K562 (cell line): ENCODE measurements around the gene ALKBH2. TPM values are rescaled to one million over a fixed set of nuclear protein-coding genes. Genes with fewer than 3 reads are reported as not detected.

Experiments
- BRD4 ChIP-seq: fragments of 200-600 bp; sonication (generic); IDR thresholded peaks from 2 replicates; pipeline ENCODE4 v1.6.1; 2017; ENCODE audit warnings: inconsistent platforms
- CAMTA2 ChIP-seq: fragments of 250-450 bp; sonication (Bioruptor Pico); conservative IDR thresholded peaks from 2 replicates; pipeline ENCODE4 v1.5.1; 2022
- CHD2 ChIP-seq: IDR thresholded peaks from 2 replicates; pipeline ENCODE4 v1.6.1; 2011; ENCODE audit warnings: low read depth, low read length
- CSDE1 ChIP-seq, 2 experiments: fragments of 450-650 bp; IDR thresholded peaks; 2 replicates each; pipeline ENCODE4 v1.6.1; 2016; ENCODE audit warnings: mild to moderate bottlenecking in 1 of 2
- GATAD2A ChIP-seq: fragments of 450-650 bp; IDR thresholded peaks from 2 replicates; pipeline ENCODE4 v1.6.1; 2017
- JUNB ChIP-seq: fragments of 450-650 bp; formaldehyde crosslinking; conservative IDR thresholded peaks from 2 replicates; pipeline ENCODE4 v1.4.0; 2020; ENCODE audit warnings: mild to moderate bottlenecking
- KLF1 ChIP-seq: fragments of 450-650 bp; IDR thresholded peaks from 2 replicates; pipeline ENCODE4 v1.6.1; 2016; ENCODE audit warnings: missing genetic modification characterization, missing compliant biosample characterization
- MCM2 ChIP-seq: fragments of 450-650 bp; IDR thresholded peaks from 2 replicates; pipeline ENCODE4 v1.6.1; 2017; ENCODE audit warnings: low read depth, mild to moderate bottlenecking
- MECOM ChIP-seq: fragments of 250-450 bp; sonication (Bioruptor Pico); IDR thresholded peaks from 2 replicates; pipeline ENCODE4 v1.8.0; 2022; ENCODE audit warnings: inconsistent platforms
- NFYB ChIP-seq: IDR thresholded peaks from 2 replicates; pipeline ENCODE4 v1.6.1; 2011; ENCODE audit warnings: mild to moderate bottlenecking, moderate library complexity; ENCODE audit not compliant: insufficient read length; ENCODE audit errors: extremely low read depth
- SMARCA4 ChIP-seq: fragments of 450-650 bp; IDR thresholded peaks from 2 replicates; pipeline ENCODE4 v1.6.1; 2016
- SP2 ChIP-seq: IDR thresholded peaks from 2 replicates; pipeline ENCODE4 v1.6.1; 2011; ENCODE audit warnings: mild to moderate bottlenecking, low read depth, low read length, moderate library complexity; ENCODE audit not compliant: poor library complexity, severe bottlenecking; ENCODE audit errors: extremely low read depth
- ZBTB7A ChIP-seq: IDR thresholded peaks from 2 replicates; pipeline ENCODE4 v1.6.1; 2011; ENCODE audit warnings: low read depth, mild to moderate bottlenecking, low read length, moderate library complexity, borderline replicate concordance; ENCODE audit not compliant: control insufficient read depth
- ZNF347 ChIP-seq: fragments of 450-650 bp; formaldehyde crosslinking; IDR thresholded peaks from 2 replicates; pipeline ENCODE4 v1.4.0; 2020; ENCODE audit warnings: low read depth, mild to moderate bottlenecking, moderate library complexity
- ZNF41 ChIP-seq: fragments of 250-450 bp; sonication (Bioruptor Pico); conservative IDR thresholded peaks from 2 replicates; pipeline ENCODE4 v1.4.0; 2020; ENCODE audit warnings: mild to moderate bottlenecking
- ZNF431 ChIP-seq: sonication (generic); formaldehyde crosslinking; IDR thresholded peaks from 2 replicates; pipeline ENCODE4 v1.8.0; 2022; ENCODE audit warnings: mild to moderate bottlenecking, missing genetic modification reagents
- ZNF57 ChIP-seq: fragments of 450-650 bp; formaldehyde crosslinking; IDR thresholded peaks from 2 replicates; pipeline ENCODE4 v1.4.0; 2020; ENCODE audit warnings: mild to moderate bottlenecking, moderate library complexity
- ZNF668 ChIP-seq: fragments of 250-450 bp; sonication (Bioruptor Pico); IDR thresholded peaks from 2 replicates; pipeline ENCODE4 v1.8.0; 2022; ENCODE audit warnings: mild to moderate bottlenecking, inconsistent platforms
- ZNF764 ChIP-seq: fragments of 250-450 bp; sonication (Bioruptor Pico); IDR thresholded peaks from 2 replicates; pipeline ENCODE4 v1.4.0; 2020; ENCODE audit warnings: low read depth, mild to moderate bottlenecking, moderate library complexity
- polyA plus RNA-seq, 8 experiments: library from polyadenylated mRNA; depleted of rRNA in 4 of 8; stranded (reverse) in 5 of 8; unstranded in 3 of 8; fragments of >200 nt; fragmentation: Nextera tagmentation in 2 of 8; fragmentation: Illumina TruSeq in 1 of 8; extraction: Ambion mirVana in 2 of 8; extraction: Trizol in 1 of 8; gene quantifications; 2 replicates each; pipeline versions ENCODE4 v1.2.1 to v1.2.3, GENCODE V29; 2011 to 2014; ENCODE audit warnings: inconsistent platforms in 1 of 8, missing spikeins in 1 of 8
- total RNA-seq, 7 experiments: library from RNA; depleted of rRNA in 6 of 7; stranded (reverse); fragments of >200 nt in 6 of 7; fragmentation: Illumina TruSeq in 2 of 7; extraction: Trizol in 2 of 7; gene quantifications; 2 replicates each; pipeline versions ENCODE4 v1.2.1 to v1.2.3, GENCODE V29; 2011 to 2021; ENCODE audit warnings: low replicate concordance in 1 of 7
- TF ChIP-seq, protein P1 (sequence below): fragments of 250-450 bp; sonication (Bioruptor Pico); IDR thresholded peaks from 2 replicates; pipeline ENCODE4 v1.4.0; 2020; ENCODE audit warnings: mild to moderate bottlenecking, moderate library complexity, borderline replicate concordance
- TF ChIP-seq, protein P2 (sequence below): sonication (generic); formaldehyde crosslinking; IDR thresholded peaks from 2 replicates; pipeline ENCODE4 v1.8.1; 2023; ENCODE audit warnings: mild to moderate bottlenecking, missing genetic modification reagents
- TF ChIP-seq, protein P3 (sequence below): fragments of 450-650 bp; formaldehyde crosslinking; IDR thresholded peaks from 2 replicates; pipeline ENCODE4 v1.4.0; 2022; ENCODE audit warnings: mild to moderate bottlenecking, moderate library complexity
- TF ChIP-seq, protein P4 (sequence below): fragments of 450-650 bp; IDR thresholded peaks from 2 replicates; pipeline ENCODE4 v1.6.1; 2016; ENCODE audit warnings: antibody characterized with exemption

ALKBH2 gene
- total and polyA plus RNA-seq, 9 of the 15 experiments (the other 6 are each of a cell fraction or from before 2014, with no cell fraction given) = 5.9 to 56.1 (median 41.9) TPM

DNA sequence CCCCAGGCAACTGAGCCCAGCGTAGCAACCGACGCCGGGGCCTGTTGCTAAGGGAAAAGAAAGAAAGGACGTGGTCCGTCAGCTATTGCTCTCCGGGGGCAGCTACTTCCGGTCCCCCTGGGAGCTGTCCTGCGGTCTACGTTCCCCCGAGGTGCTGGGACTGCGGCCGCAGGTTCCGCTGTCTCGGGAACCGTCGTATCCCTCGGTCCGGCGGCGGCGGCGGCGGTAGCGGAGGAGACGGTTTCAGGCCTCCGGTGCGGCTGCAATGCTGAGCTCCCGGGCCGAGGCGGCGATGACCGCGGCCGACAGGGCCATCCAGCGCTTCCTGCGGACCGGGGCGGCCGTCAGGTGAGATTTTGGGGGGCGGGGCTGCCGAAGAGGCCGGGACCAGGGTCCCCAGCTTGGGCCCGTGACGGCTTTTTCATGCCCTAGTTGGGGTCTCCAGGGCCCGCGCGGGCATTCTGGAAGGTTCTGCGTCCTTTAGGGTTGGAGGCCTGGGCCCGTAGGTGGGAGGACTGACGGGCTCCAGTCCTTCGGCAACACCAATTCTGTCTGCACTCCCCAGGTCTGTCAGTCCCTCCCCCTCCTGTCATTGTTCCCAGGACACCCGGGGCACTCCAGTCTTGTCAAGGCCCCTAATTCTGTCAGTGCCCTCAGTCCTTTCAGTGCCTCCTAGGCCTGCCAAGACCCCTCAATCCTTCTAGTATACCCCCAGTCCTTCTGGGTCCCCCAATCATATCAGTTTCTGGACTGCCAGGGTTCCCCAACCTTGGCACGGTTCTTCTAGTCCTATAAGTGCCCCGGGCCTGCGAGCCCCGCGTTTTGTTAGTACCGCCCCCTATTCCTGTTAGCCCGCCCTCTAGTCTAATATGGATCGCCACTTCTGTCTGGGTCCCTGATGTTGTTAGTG is 40.6 kb downstream of the ALKBH2 start, which contains the start of gene USP30 (continued):
- TF ChIP-seq, protein P1, sequence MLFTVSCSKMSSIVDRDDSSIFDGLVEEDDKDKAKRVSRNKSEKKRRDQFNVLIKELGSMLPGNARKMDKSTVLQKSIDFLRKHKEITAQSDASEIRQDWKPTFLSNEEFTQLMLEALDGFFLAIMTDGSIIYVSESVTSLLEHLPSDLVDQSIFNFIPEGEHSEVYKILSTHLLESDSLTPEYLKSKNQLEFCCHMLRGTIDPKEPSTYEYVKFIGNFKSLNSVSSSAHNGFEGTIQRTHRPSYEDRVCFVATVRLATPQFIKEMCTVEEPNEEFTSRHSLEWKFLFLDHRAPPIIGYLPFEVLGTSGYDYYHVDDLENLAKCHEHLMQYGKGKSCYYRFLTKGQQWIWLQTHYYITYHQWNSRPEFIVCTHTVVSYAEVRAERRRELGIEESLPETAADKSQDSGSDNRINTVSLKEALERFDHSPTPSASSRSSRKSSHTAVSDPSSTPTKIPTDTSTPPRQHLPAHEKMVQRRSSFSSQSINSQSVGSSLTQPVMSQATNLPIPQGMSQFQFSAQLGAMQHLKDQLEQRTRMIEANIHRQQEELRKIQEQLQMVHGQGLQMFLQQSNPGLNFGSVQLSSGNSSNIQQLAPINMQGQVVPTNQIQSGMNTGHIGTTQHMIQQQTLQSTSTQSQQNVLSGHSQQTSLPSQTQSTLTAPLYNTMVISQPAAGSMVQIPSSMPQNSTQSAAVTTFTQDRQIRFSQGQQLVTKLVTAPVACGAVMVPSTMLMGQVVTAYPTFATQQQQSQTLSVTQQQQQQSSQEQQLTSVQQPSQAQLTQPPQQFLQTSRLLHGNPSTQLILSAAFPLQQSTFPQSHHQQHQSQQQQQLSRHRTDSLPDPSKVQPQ = no peak
- TF ChIP-seq ZNF347 (CRISPR knock-in tag) (no peak), MECOM (no peak; the same call in 1 of the 2 replicates), GATAD2A (no peak), NFYB (no peak), SP2 (no peak), ZNF764 (CRISPR knock-in tag) (no peak), ZNF41 (CRISPR knock-in tag) (no peak), BRD4 (peak; percentile 57; the same call in 1 of the 2 replicates), SMARCA4 (no peak), ZBTB7A (peak; percentile 63; the same call in 1 of the 2 replicates), ZNF668 (CRISPR knock-in tag) (no peak), CHD2 (no peak), MCM2 (no peak), JUNB (CRISPR knock-in tag) (no peak), KLF1 (no peak), CAMTA2 (CRISPR knock-in tag) (no peak), ZNF57 (no peak), CSDE1 (IDR thresholded peaks at IDR 0.05) (peak in 1 of 2 experiments; percentile 66; a peak in 1 of 4 replicates), ZNF431 (no peak; the same call in 1 of the 2 replicates)
- TF ChIP-seq, protein P2, sequence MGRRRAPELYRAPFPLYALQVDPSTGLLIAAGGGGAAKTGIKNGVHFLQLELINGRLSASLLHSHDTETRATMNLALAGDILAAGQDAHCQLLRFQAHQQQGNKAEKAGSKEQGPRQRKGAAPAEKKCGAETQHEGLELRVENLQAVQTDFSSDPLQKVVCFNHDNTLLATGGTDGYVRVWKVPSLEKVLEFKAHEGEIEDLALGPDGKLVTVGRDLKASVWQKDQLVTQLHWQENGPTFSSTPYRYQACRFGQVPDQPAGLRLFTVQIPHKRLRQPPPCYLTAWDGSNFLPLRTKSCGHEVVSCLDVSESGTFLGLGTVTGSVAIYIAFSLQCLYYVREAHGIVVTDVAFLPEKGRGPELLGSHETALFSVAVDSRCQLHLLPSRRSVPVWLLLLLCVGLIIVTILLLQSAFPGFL = no peak
- TF ChIP-seq, protein P3, sequence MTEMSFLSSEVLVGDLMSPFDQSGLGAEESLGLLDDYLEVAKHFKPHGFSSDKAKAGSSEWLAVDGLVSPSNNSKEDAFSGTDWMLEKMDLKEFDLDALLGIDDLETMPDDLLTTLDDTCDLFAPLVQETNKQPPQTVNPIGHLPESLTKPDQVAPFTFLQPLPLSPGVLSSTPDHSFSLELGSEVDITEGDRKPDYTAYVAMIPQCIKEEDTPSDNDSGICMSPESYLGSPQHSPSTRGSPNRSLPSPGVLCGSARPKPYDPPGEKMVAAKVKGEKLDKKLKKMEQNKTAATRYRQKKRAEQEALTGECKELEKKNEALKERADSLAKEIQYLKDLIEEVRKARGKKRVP = no peak
- TF ChIP-seq, protein P4, sequence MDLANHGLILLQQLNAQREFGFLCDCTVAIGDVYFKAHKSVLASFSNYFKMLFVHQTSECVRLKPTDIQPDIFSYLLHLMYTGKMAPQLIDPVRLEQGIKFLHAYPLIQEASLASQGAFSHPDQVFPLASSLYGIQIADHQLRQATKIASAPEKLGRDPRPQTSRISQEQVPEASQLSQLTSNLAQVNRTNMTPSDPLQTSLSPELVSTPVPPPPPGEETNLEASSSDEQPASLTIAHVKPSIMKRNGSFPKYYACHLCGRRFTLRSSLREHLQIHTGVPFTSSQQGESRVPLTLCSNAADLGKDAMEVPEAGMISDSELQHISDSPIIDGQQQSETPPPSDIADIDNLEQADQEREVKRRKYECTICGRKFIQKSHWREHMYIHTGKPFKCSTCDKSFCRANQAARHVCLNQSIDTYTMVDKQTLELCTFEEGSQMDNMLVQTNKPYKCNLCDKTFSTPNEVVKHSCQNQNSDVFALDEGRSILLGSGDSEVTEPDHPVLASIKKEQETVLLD = peak; percentile 74
